GM10248 (cell line): ENCODE measurements around the gene TMEM120B.

ENCODE experiments used
- CTCF ChIA-PET: fragments of 300-600 bp; sonication (Branson Sonifier 250); formaldehyde crosslinking; extraction: SDS; loops from one replicate; lab custom pipeline; 2021; ENCODE audit warnings: antibody characterized with exemption; lab: Yijun Ruan, JAX
- POLR2A ChIA-PET: fragments of 350-650 bp; sonication (Branson Sonifier 250); formaldehyde crosslinking; extraction: SDS; loops from one replicate; lab custom pipeline; 2020; ENCODE audit warnings: antibody characterized with exemption; lab: Yijun Ruan, JAX
- DNase-seq: peaks from one replicate; pipeline ENCODE4 v3.0.0; 2012; ENCODE audit errors: extremely low spot score
- CTCF ChIP-seq: IDR thresholded peaks from 2 replicates; pipeline ENCODE4 v1.5.1; 2012; ENCODE audit warnings: mild to moderate bottlenecking, low read depth; ENCODE audit errors: extremely low read depth, missing control alignments, control extremely low read depth

TMEM120B gene

GRCh38 chr12:121820056-121820455 lies 107.5 kb downstream of the TMEM120B start:
- DNase-seq, result no peak
- CTCF ChIA-PET, result interaction anchor here (1.4 to 2.4 kb wide), 2 partner anchors 8 to 25 kb away, joined by 7 to 13 read pairs; no protein-coding TSS in a partner anchor
- POLR2A ChIA-PET, result no interaction called here
- no peak for TF ChIP-seq CTCF

GRCh38 chr12:121822393-121823100 lies 110.0 kb downstream of the TMEM120B start:
- CTCF ChIA-PET, result interaction anchor here (0.9 to 7.1 kb wide), 3 partner anchors 11 to 28 kb away, joined by 5 to 66 read pairs (median 13); no protein-coding TSS in a partner anchor

GRCh38 chr12:121823101-121823726 lies 110.7 kb downstream of the TMEM120B start:
- peak; percentile 19 for TF ChIP-seq CTCF
- no peak for DNase-seq
- ChIA-PET POLR2A (no interaction called here), CTCF (interaction anchor here (0.9 to 7.1 kb wide), 3 partner anchors 12 to 29 kb away, joined by 5 to 66 read pairs (median 6); no protein-coding TSS in a partner anchor)

More at GRCh38 chr12:121822393-121823100, 110.0 kb downstream of the TMEM120B start:
- no peak for DNase-seq
- no peak for TF ChIP-seq CTCF
- POLR2A ChIA-PET, result no interaction called here

- POLR2A ChIA-PET, result no interaction called here
- CTCF ChIA-PET, result interaction anchor here (0.9 to 7.1 kb wide), 3 partner anchors 13 to 64 kb away, joined by 3 to 66 read pairs (median 6); no protein-coding TSS in a partner anchor
- TF ChIP-seq CTCF, result no peak
- DNase-seq, result no peak
These were observed 111.2 kb downstream of the TMEM120B start for GRCh38 chr12:121823727-121824115.

- POLR2A ChIA-PET, result interaction anchor here (0.5 to 0.7 kb wide), 3 partner anchors 26 to 953 kb away, joined by 3 to 5 read pairs (median 5); no protein-coding TSS in a partner anchor
- no peak for DNase-seq
- TF ChIP-seq CTCF, result no peak
- CTCF ChIA-PET, result interaction anchor here (7.1 kb wide), 1 partner anchor 14 kb away, joined by 66 read pairs; no protein-coding TSS in a partner anchor
These were observed 112.5 kb downstream of the TMEM120B start for GRCh38 chr12:121825041-121825523.
